Measurements from ENCODE around the gene LRRTM1. TPM values are rescaled to one million over a fixed set of nuclear protein-coding genes. Genes with fewer than 3 reads are reported as not detected.

LRRTM1 gene
- total and polyA plus RNA-seq, 2 donors (not counting 3 experiments of a cell fraction or from before 2014, with no cell fraction given) = not detected

DNA sequence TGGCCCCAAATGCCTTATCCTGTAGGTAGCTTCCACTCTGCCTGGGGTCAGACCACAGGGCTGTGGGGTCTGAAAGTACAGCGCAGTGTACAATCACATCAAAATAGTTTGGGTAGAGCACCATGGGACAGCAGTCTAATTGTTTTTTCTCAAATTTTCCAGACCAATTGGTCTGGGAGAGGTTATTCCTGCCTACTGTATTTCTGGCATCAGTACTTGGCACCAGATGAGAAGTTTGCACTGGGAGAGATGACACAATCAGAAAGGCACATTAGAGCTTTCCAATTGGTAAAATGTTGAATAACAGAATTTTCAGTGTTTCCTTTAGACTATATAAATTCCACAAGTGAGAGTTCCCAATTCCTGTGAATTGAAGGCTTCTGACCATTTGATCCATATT is 30.9 kb upstream of the LRRTM1 start:
- no peaks in the 10 kb centered on the region for H3K79me2 ChIP-seq (ENCODE audit: control insufficient read depth, insufficient read depth, low read length)
- TF ChIP-seq JUN (IDR thresholded peaks at IDR 0.05; ENCODE audit: borderline replicate concordance, insufficient read depth, insufficient read length, low read depth) = no peak
- no peak overlapping the region for H3K4me3 ChIP-seq (replicated peaks in 1 of 3; ENCODE audit: insufficient read depth in 1 of 3, low read depth in 1 of 3, low read length in 3 of 3)
- H3K9me3 ChIP-seq (replicated peaks; ENCODE audit: control insufficient read depth, insufficient read depth, low read length) = peaks cover 1% of the 10 kb centered on the region
- intact Hi-C loops (cut with micrococcal nuclease) = no loop called here
- no peaks in the 10 kb centered on the region for H3K9me1 ChIP-seq (replicated peaks; ENCODE audit: control insufficient read depth, extremely low read depth, insufficient read depth, low read length)
- no TSS peak for BruUV-seq (replicated peaks)
- no peak overlapping the region for H3K27ac ChIP-seq (ENCODE audit: insufficient read depth, low read depth, low read length)
- H3K4me2 ChIP-seq (ENCODE audit: insufficient read depth, low read length) = no peak overlapping the region
- ChIA-PET CTCF (no interaction called here), POLR2A (no interaction called here)
- no peak overlapping the region for H3K9ac ChIP-seq (replicated peaks; ENCODE audit: extremely low read depth, insufficient read depth, low read length)
- H4K20me1 ChIP-seq (replicated peaks; ENCODE audit: control insufficient read depth, extremely low read depth, insufficient read depth, low read length) = no peaks in the 10 kb centered on the region
- no peaks in the 10 kb centered on the region for H3K27me3 ChIP-seq (ENCODE audit: control insufficient read depth in 2 of 2, insufficient read depth in 2 of 2, low read length in 2 of 2)
- dilution Hi-C loops (cut with MboI; ENCODE audit: extremely low pct_ligation_motif_present, low sequenced_read_pairs) = no loop called here
- no peak overlapping the region for H2AFZ ChIP-seq (ENCODE audit: low read depth, low read length)
- no peaks in the 10 kb centered on the region for H3K36me3 ChIP-seq (ENCODE audit: control insufficient read depth in 2 of 2, extremely low read depth in 1 of 2, insufficient read depth in 2 of 2, low read length in 2 of 2)
- DNase-seq (ENCODE audit: low read depth, low spot score) = no peak
- no peaks in the 10 kb centered on the region for H3K4me1 ChIP-seq (ENCODE audit: control insufficient read depth, extremely low read depth, insufficient read depth, low read length)
- FAIRE-seq = no peak

DNA sequence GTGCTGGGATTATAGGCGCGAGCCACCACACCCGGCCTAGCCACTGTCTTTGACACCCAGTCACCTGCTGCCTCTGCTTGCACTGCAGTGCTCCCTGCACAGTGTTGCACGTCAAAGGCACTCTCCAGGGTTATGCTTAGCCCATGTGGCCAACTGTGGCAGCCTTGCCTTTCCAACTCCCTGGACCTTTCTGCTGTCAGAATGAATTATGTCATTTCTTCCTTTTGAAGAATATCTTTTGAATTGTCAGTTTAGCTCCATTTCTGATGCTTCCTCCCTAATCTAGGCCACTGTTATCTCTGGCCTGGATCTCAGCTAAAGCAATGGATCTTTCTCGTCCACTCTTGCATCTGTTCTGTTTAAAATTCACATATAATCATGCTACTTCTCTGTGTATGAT is 29.3 kb upstream of the LRRTM1 start:
- ChIA-PET CTCF (no interaction called here), POLR2A (no interaction called here)

More for the DNA sequence above, 29.3 kb upstream of the LRRTM1 start:
- BruUV-seq (replicated peaks) = no TSS peak
- no peak for TF ChIP-seq FOS (IDR thresholded peaks at IDR 0.05; ENCODE audit: borderline replicate concordance, insufficient read depth, low read length)
- no peak for TF ChIP-seq POLR2AphosphoS5 (IDR thresholded peaks at IDR 0.05; ENCODE audit: insufficient read depth, low read depth, low read length)
- TF ChIP-seq MYC (IDR thresholded peaks at IDR 0.05; ENCODE audit: low read depth, low read length) = no peak
- TF ChIP-seq GATA2 (IDR thresholded peaks at IDR 0.05; ENCODE audit: insufficient read depth, insufficient read length, low read depth, low read length) = no peak
- TF ChIP-seq EZH2 (IDR thresholded peaks at IDR 0.05; ENCODE audit: borderline replicate concordance, low read depth, low read length, severe bottlenecking) = no peak
- TF ChIP-seq, protein P1, sequence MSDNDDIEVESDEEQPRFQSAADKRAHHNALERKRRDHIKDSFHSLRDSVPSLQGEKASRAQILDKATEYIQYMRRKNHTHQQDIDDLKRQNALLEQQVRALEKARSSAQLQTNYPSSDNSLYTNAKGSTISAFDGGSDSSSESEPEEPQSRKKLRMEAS (IDR thresholded peaks at IDR 0.05; ENCODE audit: insufficient read depth, insufficient read length) = no peak
- TF ChIP-seq JUN (IDR thresholded peaks at IDR 0.05; ENCODE audit: borderline replicate concordance, insufficient read depth, insufficient read length, low read depth) = no peak
- no peak for TF ChIP-seq POLR2A (IDR thresholded peaks at IDR 0.05; ENCODE audit: low read depth, low read length)
- TF ChIP-seq, protein P2, sequence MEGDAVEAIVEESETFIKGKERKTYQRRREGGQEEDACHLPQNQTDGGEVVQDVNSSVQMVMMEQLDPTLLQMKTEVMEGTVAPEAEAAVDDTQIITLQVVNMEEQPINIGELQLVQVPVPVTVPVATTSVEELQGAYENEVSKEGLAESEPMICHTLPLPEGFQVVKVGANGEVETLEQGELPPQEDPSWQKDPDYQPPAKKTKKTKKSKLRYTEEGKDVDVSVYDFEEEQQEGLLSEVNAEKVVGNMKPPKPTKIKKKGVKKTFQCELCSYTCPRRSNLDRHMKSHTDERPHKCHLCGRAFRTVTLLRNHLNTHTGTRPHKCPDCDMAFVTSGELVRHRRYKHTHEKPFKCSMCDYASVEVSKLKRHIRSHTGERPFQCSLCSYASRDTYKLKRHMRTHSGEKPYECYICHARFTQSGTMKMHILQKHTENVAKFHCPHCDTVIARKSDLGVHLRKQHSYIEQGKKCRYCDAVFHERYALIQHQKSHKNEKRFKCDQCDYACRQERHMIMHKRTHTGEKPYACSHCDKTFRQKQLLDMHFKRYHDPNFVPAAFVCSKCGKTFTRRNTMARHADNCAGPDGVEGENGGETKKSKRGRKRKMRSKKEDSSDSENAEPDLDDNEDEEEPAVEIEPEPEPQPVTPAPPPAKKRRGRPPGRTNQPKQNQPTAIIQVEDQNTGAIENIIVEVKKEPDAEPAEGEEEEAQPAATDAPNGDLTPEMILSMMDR (IDR thresholded peaks at IDR 0.05; ENCODE audit: extremely low read depth in 1 of 2, insufficient read depth in 1 of 2, low read depth in 1 of 2, low read length in 2 of 2) = no peak
- H3K9me3 ChIP-seq (replicated peaks; ENCODE audit: control insufficient read depth, insufficient read depth, low read length) = peaks cover 1% of the 10 kb centered on the region
- DNase-seq (ENCODE audit: low read depth, low spot score) (no peak), FAIRE-seq (no peak)
- no peak overlapping the region for H3K9ac ChIP-seq (replicated peaks; ENCODE audit: extremely low read depth, insufficient read depth, low read length)
- no peak overlapping the region for H2AFZ ChIP-seq (ENCODE audit: low read depth, low read length)
- H3K9me1 ChIP-seq (replicated peaks; ENCODE audit: control insufficient read depth, extremely low read depth, insufficient read depth, low read length) = no peaks in the 10 kb centered on the region
- no peaks in the 10 kb centered on the region for H3K27me3 ChIP-seq (ENCODE audit: control insufficient read depth in 2 of 2, insufficient read depth in 2 of 2, low read length in 2 of 2)
- dilution Hi-C loops (cut with MboI; ENCODE audit: extremely low pct_ligation_motif_present, low sequenced_read_pairs) (no loop called here), intact Hi-C loops (cut with micrococcal nuclease) (no loop called here)
- H3K36me3 ChIP-seq (ENCODE audit: control insufficient read depth in 2 of 2, extremely low read depth in 1 of 2, insufficient read depth in 2 of 2, low read length in 2 of 2) = no peaks in the 10 kb centered on the region
- no peaks in the 10 kb centered on the region for H3K79me2 ChIP-seq (ENCODE audit: control insufficient read depth, insufficient read depth, low read length)
- H3K4me1 ChIP-seq (ENCODE audit: control insufficient read depth, extremely low read depth, insufficient read depth, low read length) = no peaks in the 10 kb centered on the region
- H3K27ac ChIP-seq (ENCODE audit: insufficient read depth, low read depth, low read length) = no peak overlapping the region
- no peak overlapping the region for H3K4me3 ChIP-seq (replicated peaks in 1 of 3; ENCODE audit: insufficient read depth in 1 of 3, low read depth in 1 of 3, low read length in 3 of 3)
- H4K20me1 ChIP-seq (replicated peaks; ENCODE audit: control insufficient read depth, extremely low read depth, insufficient read depth, low read length) = no peaks in the 10 kb centered on the region
- no peak overlapping the region for H3K4me2 ChIP-seq (ENCODE audit: insufficient read depth, low read length)
